Neural cell (in vitro differentiated cells): ENCODE data around the gene SETX. TPM values are rescaled to one million over a fixed set of nuclear protein-coding genes. Genes with fewer than 3 reads are reported as not detected.

Experiments
- H2AFZ ChIP-seq: fragments of 200-600, 300-800 bp; sonication (generic), shearing (Covaris generic); 2 replicates; pipeline ENCODE4 v1.6.0; 2014; ENCODE audit warnings: low read depth, mild to moderate bottlenecking, antibody characterized with exemption, low read length, moderate library complexity
- H3F3A ChIP-seq: fragments of 200-600 bp; shearing (Covaris generic); 2 replicates; pipeline ENCODE4 v1.6.1; 2016; ENCODE audit warnings: mild to moderate bottlenecking, moderate library complexity, mixed read lengths, antibody characterized with exemption, low read length; ENCODE audit not compliant: insufficient read depth, poor library complexity, severe bottlenecking
- H3K27ac ChIP-seq: fragments of 200-600, 300-800 bp; sonication (generic), shearing (Covaris generic); 2 replicates; pipeline ENCODE4 v1.5.1; 2014; ENCODE audit warnings: mild to moderate bottlenecking, low read length, moderate library complexity
- H3K27me3 ChIP-seq: fragments of 300-800, 200-600 bp; sonication (generic), shearing (Covaris generic); 2 replicates; pipeline ENCODE4 v1.6.0; 2014; ENCODE audit warnings: mild to moderate bottlenecking, low read depth, low read length, moderate library complexity; ENCODE audit not compliant: insufficient read depth
- H3K36me3 ChIP-seq: fragments of 300-800, 200-600 bp; sonication (generic), shearing (Covaris generic); 2 replicates; pipeline ENCODE4 v1.5.1; 2014; ENCODE audit warnings: mild to moderate bottlenecking, antibody characterized with exemption, low read length, moderate library complexity; ENCODE audit not compliant: insufficient read depth
- H3K4me2 ChIP-seq: fragments of 300-800, 200-600 bp; sonication (generic), shearing (Covaris generic); 2 replicates; pipeline ENCODE4 v1.6.0; 2014; ENCODE audit warnings: mild to moderate bottlenecking, low read length
- H3K4me3 ChIP-seq: fragments of 300-800, 200-600 bp; sonication (generic), shearing (Covaris generic); 2 replicates; pipeline ENCODE4 v1.5.1; 2014; ENCODE audit warnings: mild to moderate bottlenecking, low read length, moderate library complexity
- H3K79me2 ChIP-seq: fragments of 200-600 bp; shearing (Covaris generic); replicated peaks from 2 replicates; pipeline ENCODE4 v1.6.0; 2014; ENCODE audit warnings: mild to moderate bottlenecking, low read length, moderate library complexity; ENCODE audit not compliant: insufficient read depth
- H3K9ac ChIP-seq: fragments of 300-800, 200-600 bp; sonication (generic), shearing (Covaris generic); 2 replicates; pipeline ENCODE4 v1.6.1; 2016; ENCODE audit warnings: mild to moderate bottlenecking, low read length, mixed read lengths
- H3K9me2 ChIP-seq: fragments of 200-600 bp; shearing (Covaris generic); 2 replicates; pipeline ENCODE4 v1.6.1; 2016; ENCODE audit warnings: mild to moderate bottlenecking, low read length, mixed read lengths; ENCODE audit not compliant: insufficient read depth
- H3K9me3 ChIP-seq: fragments of 200-600, 300-800 bp; sonication (generic), shearing (Covaris generic); 2 replicates; pipeline ENCODE4 v1.6.1; 2016; ENCODE audit warnings: mild to moderate bottlenecking, mixed run types, low read length, moderate library complexity, mixed read lengths
- H4K20me1 ChIP-seq: fragments of 200-600 bp; shearing (Covaris generic); 2 replicates; pipeline ENCODE4 v1.6.1; 2016; ENCODE audit warnings: mild to moderate bottlenecking, mixed run types; ENCODE audit not compliant: insufficient read depth
- CTCF ChIP-seq: fragments of 450-650 bp; IDR thresholded peaks from 2 replicates; pipeline ENCODE4 v1.5.1; 2014; ENCODE audit warnings: antibody characterized with exemption, mild to moderate bottlenecking, moderate library complexity; ENCODE audit not compliant: poor library complexity, severe bottlenecking
- EP300 ChIP-seq: fragments of 450-650 bp; conservative IDR thresholded peaks from 2 replicates; pipeline ENCODE4 v1.6.1; 2014; ENCODE audit warnings: antibody characterized with exemption, mild to moderate bottlenecking, moderate library complexity; ENCODE audit not compliant: poor library complexity, severe bottlenecking
- EZH2 ChIP-seq: fragments of 200-600, 300-800 bp; shearing (Covaris generic), sonication (generic); IDR thresholded peaks from 2 replicates; pipeline ENCODE4 v1.6.1; 2014; ENCODE audit warnings: antibody characterized with exemption, low read length, borderline replicate concordance, mild to moderate bottlenecking; ENCODE audit not compliant: insufficient read depth, poor library complexity, severe bottlenecking
- MXI1 ChIP-seq: fragments of 450-650 bp; conservative IDR thresholded peaks from 2 replicates; pipeline ENCODE4 v1.6.1; 2014; ENCODE audit warnings: antibody characterized with exemption, mild to moderate bottlenecking; ENCODE audit not compliant: poor library complexity, severe bottlenecking
- POLR2AphosphoS5 ChIP-seq: IDR thresholded peaks from 2 replicates; pipeline ENCODE4 v1.6.1; 2012
- RAD21 ChIP-seq: fragments of 450-650 bp; conservative IDR thresholded peaks from 2 replicates; pipeline ENCODE4 v1.6.1; 2014; ENCODE audit warnings: antibody characterized with exemption, mild to moderate bottlenecking, moderate library complexity
- REST ChIP-seq: IDR thresholded peaks from 2 replicates; pipeline ENCODE4 v1.6.1; 2012; ENCODE audit warnings: borderline replicate concordance
- SMC3 ChIP-seq: fragments of 450-650 bp; conservative IDR thresholded peaks from 2 replicates; pipeline ENCODE4 v1.6.1; 2014; ENCODE audit warnings: antibody characterized with exemption, mild to moderate bottlenecking, moderate library complexity; ENCODE audit not compliant: poor library complexity
- TAF1 ChIP-seq: IDR thresholded peaks from 2 replicates; pipeline ENCODE4 v1.6.1; 2012; ENCODE audit warnings: low read depth
- polyA plus RNA-seq: library from polyadenylated mRNA; depleted of rRNA; stranded (reverse); fragments of >200 nt; gene quantifications from 2 replicates; pipeline ENCODE4 v1.2.3, GENCODE V29; 2014

SETX gene
- polyA plus RNA-seq, 1 donor from 2014 or later: 32.0 TPM

DNA sequence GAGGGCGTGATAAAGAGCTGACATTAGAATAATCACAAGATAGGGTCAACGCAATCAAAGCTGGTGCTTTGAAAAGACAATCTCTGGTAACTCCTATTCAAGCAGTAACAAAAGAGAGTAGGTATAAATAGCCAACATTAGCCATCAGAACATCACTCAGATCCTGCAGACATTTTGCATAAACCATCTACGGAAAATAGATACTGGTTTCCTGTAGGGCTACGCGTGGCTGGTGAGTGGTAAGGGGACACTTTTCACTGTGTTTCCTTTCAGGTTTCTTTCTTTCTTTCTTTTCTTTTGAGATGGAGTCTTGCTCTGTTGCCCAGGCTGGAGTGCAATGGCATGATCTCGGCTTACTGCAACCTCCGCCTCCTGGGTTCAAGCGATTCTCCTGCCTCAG lies 29.6 kb upstream of the SETX start:
- H3K4me3 ChIP-seq: no peak overlapping the region
- no peak overlapping the region for H3K27ac ChIP-seq
- no peak for TF ChIP-seq CTCF
- no peak for TF ChIP-seq EP300
- TF ChIP-seq MXI1: no peak
- no peak for TF ChIP-seq EZH2
- TF ChIP-seq RAD21: no peak
- no peak for TF ChIP-seq TAF1
- TF ChIP-seq REST: no peak
- no peak for TF ChIP-seq POLR2AphosphoS5
- no peak for TF ChIP-seq SMC3
- H3K9ac ChIP-seq: no peak overlapping the region
- no peak overlapping the region for H2AFZ ChIP-seq
- no peaks in the 10 kb centered on the region for H3K9me2 ChIP-seq
- H3K9me3 ChIP-seq: no peaks in the 10 kb centered on the region
- no peaks in the 10 kb centered on the region for H3K36me3 ChIP-seq
- H3K4me2 ChIP-seq: no peak overlapping the region
- H3F3A ChIP-seq: no peaks in the 10 kb centered on the region
- no peaks in the 10 kb centered on the region for H4K20me1 ChIP-seq
- H3K27me3 ChIP-seq: no peaks in the 10 kb centered on the region
- no peaks in the 10 kb centered on the region for H3K79me2 ChIP-seq

- H3K79me2 ChIP-seq: no peaks in the 10 kb centered on the region
- H3K4me3 ChIP-seq: no peak overlapping the region
- H3K27me3 ChIP-seq: no peaks in the 10 kb centered on the region
- no peak overlapping the region for H3K4me2 ChIP-seq
- H3K9ac ChIP-seq: no peak overlapping the region
- H2AFZ ChIP-seq: no peak overlapping the region
- H3K9me2 ChIP-seq: no peaks in the 10 kb centered on the region
- H3K36me3 ChIP-seq: no peaks in the 10 kb centered on the region
- H3F3A ChIP-seq: no peaks in the 10 kb centered on the region
- TF ChIP-seq POLR2AphosphoS5: no peak
- no peak for TF ChIP-seq RAD21
- TF ChIP-seq MXI1: no peak
- TF ChIP-seq REST: no peak
- TF ChIP-seq SMC3: no peak
- no peak for TF ChIP-seq EZH2
- TF ChIP-seq EP300: no peak
- no peak for TF ChIP-seq CTCF
- TF ChIP-seq TAF1: no peak
- H3K9me3 ChIP-seq: no peaks in the 10 kb centered on the region
- no peak overlapping the region for H3K27ac ChIP-seq
- H4K20me1 ChIP-seq: no peaks in the 10 kb centered on the region
Observed at GRCh38 chr9:132383462-132383883, 28.7 kb upstream of the SETX start.
